Natural killer cell (primary cell): ENCODE measurements around the gene ZFYVE16. TPM values are rescaled to one million over a fixed set of nuclear protein-coding genes. Genes with fewer than 3 reads are reported as not detected.
A peak's percentile ranks its signal among the peaks of the same experiment; 100 is the strongest.
"Not testable (repeated sequence)": the region's sequence is repeated elsewhere in the genome, so short reads cannot be mapped to it uniquely, and the experiment has no call there.

Experiments
- ATAC-seq, 3 donors: fragments of 150-1000 bp in 2 of 3; fragments of 200-7000 bp in 1 of 3; cut with Tn5 transposase; 1 replicate in 1 of 3; 2 replicates in 2 of 3; pipeline ENCODE4 v1.10.0; 2021; ENCODE audit warnings: mild to moderate bottlenecking in 2 of 3, moderate library complexity in 2 of 3
- DNase-seq, 2 donors: peaks; one replicate each; pipeline versions ENCODE4 v3.0.0 to v3.0.0-alpha.2; 2013 to 2021; ENCODE audit warnings: mixed read lengths in 1 of 2
- H3K27ac ChIP-seq: one replicate; pipeline ENCODE4 v1.5.1; 2013; ENCODE audit warnings: mild to moderate bottlenecking, low read length
- H3K27me3 ChIP-seq: one replicate; pipeline ENCODE4 v1.6.1; 2013; ENCODE audit warnings: low read length; ENCODE audit not compliant: control insufficient read depth, insufficient read depth
- H3K36me3 ChIP-seq: one replicate; pipeline ENCODE4 v1.6.1; 2013; ENCODE audit warnings: low read length; ENCODE audit not compliant: control insufficient read depth, insufficient read depth
- H3K4me1 ChIP-seq: one replicate; pipeline ENCODE4 v1.6.1; 2013; ENCODE audit warnings: low read length; ENCODE audit not compliant: control insufficient read depth, insufficient read depth
- H3K4me3 ChIP-seq: one replicate; pipeline ENCODE4 v1.5.1; 2013; ENCODE audit warnings: low read length
- H3K9me3 ChIP-seq: one replicate; pipeline ENCODE4 v1.6.1; 2013; ENCODE audit warnings: low read length; ENCODE audit not compliant: control insufficient read depth, insufficient read depth
- H3K27ac Mint-ChIP-seq, 2 donors: one replicate each; pipeline ENCODE4 v1.8.0; 2022; ENCODE audit warnings: mild to moderate bottlenecking in 2 of 2, mixed read lengths in 2 of 2, moderate library complexity in 1 of 2
- H3K27me3 Mint-ChIP-seq, 2 donors: one replicate each; pipeline ENCODE4 v1.8.0; 2022; ENCODE audit warnings: low read depth in 2 of 2, mixed read lengths in 2 of 2
- H3K36me3 Mint-ChIP-seq: one replicate; pipeline ENCODE4 v1.8.0; 2022; ENCODE audit warnings: mixed read lengths
- H3K4me1 Mint-ChIP-seq, 2 donors: one replicate each; pipeline ENCODE4 v1.8.0; 2022; ENCODE audit warnings: mixed read lengths in 2 of 2
- H3K4me3 Mint-ChIP-seq: one replicate; pipeline ENCODE4 v1.8.0; 2022; ENCODE audit warnings: mild to moderate bottlenecking, moderate library complexity, mixed read lengths
- H3K9me3 Mint-ChIP-seq, 2 donors: one replicate each; pipeline ENCODE4 v1.8.0; 2022; ENCODE audit warnings: mixed read lengths in 2 of 2
- WGBS: methylation state at CpG from one replicate; pipeline ENCODE4 v1.1.7; 2013; ENCODE audit warnings: missing lambda C conversion rate; ENCODE audit not compliant: insufficient coverage; 5-methylcytosine and 5-hydroxymethylcytosine counted together
- intact Hi-C: fragments of 100-400 bp; cut with micrococcal nuclease; formaldehyde crosslinking; loops from one replicate; pipeline ENCODE4 v1.14.2; 2022
- total RNA-seq, 4 donors: library from RNA; stranded (reverse); fragments of 120-200 nt in 1 of 4; gene quantifications; one replicate each; pipeline versions ENCODE4 v1.2.3 to v1.2.4, GENCODE V29; 2013 to 2022
- TF ChIP-seq, protein P1 (sequence below): fragments of 200-600 bp; IDR thresholded peaks from one replicate; pipeline ENCODE4 v1.8.0; 2022; ENCODE audit warnings: antibody characterized with exemption

The ZFYVE16 gene
- total RNA-seq, 3 donors from 2014 or later (not counting 1 experiment from before 2014, with no cell fraction given) = 24.4 to 36.6 (median 30.1) TPM

- WGBS = 79% methylated on average over 3 of the region's 3 CpGs
- H3K9me3 Mint-ChIP-seq = peaks cover 0 to 3% of the 10 kb centered on the region in 2 donors
- H3K27me3 Mint-ChIP-seq = peaks cover 17 to 35% of the 10 kb centered on the region in 2 donors
- peaks cover 8% of the 10 kb centered on the region for H3K27me3 ChIP-seq
- H3K4me1 Mint-ChIP-seq = peaks cover 0 to 8% of the 10 kb centered on the region in 2 donors
- no peak overlapping the region for H3K27ac Mint-ChIP-seq
- H3K4me1 ChIP-seq = peaks cover 8% of the 10 kb centered on the region
- no peaks in the 10 kb centered on the region for H3K36me3 Mint-ChIP-seq
- no peak for DNase-seq
- H3K4me3 Mint-ChIP-seq = no peak overlapping the region
- no peak overlapping the region for H3K4me3 ChIP-seq
- no peak overlapping the region for H3K27ac ChIP-seq
- no peaks in the 10 kb centered on the region for H3K9me3 ChIP-seq
- intact Hi-C loops = no loop called here
- ATAC-seq = no peak
- H3K36me3 ChIP-seq = no peaks in the 10 kb centered on the region
- TF ChIP-seq, protein P1, sequence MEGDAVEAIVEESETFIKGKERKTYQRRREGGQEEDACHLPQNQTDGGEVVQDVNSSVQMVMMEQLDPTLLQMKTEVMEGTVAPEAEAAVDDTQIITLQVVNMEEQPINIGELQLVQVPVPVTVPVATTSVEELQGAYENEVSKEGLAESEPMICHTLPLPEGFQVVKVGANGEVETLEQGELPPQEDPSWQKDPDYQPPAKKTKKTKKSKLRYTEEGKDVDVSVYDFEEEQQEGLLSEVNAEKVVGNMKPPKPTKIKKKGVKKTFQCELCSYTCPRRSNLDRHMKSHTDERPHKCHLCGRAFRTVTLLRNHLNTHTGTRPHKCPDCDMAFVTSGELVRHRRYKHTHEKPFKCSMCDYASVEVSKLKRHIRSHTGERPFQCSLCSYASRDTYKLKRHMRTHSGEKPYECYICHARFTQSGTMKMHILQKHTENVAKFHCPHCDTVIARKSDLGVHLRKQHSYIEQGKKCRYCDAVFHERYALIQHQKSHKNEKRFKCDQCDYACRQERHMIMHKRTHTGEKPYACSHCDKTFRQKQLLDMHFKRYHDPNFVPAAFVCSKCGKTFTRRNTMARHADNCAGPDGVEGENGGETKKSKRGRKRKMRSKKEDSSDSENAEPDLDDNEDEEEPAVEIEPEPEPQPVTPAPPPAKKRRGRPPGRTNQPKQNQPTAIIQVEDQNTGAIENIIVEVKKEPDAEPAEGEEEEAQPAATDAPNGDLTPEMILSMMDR = no peak
Observed at GRCh38 chr5:80492741-80493140, 84.9 kb downstream of the ZFYVE16 start.

DNA sequence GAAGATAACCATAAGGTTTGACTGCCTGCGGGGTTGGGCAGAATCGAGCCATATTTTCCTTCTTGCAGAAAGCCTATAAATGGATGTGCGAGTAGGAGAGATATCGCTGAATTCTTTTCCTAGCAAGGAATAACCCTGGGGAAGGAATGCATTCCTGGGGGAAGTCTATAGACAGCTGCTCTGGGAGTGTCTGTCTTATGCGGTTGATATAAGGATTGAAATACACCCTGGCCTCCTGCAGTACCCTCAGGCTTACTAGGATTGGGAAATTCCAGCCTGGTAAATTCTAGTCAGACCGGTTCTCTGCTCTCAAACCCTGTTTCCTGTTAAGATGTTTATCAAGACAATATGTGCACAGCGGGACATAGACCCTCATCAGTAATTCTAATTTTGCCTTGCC, 85.6 kb downstream of the ZFYVE16 start:
- H3K27me3 ChIP-seq, H3K4me1 ChIP-seq, H3K4me3 ChIP-seq, H3K4me3 Mint-ChIP-seq, intact Hi-C loops, H3K27ac ChIP-seq, H3K36me3 ChIP-seq, H3K27ac Mint-ChIP-seq, H3K9me3 ChIP-seq, H3K36me3 Mint-ChIP-seq, DNase-seq, ATAC-seq, H3K4me1 Mint-ChIP-seq, H3K9me3 Mint-ChIP-seq: not testable (repeated sequence)
- H3K27me3 Mint-ChIP-seq = peaks cover 17 to 33% of the 10 kb centered on the region in 2 donors
- WGBS = 82% methylated on average over 7 of the region's 7 CpGs

- WGBS = 88% methylated on average over 2 of the region's 2 CpGs
- intact Hi-C loops = no loop called here
- no peak overlapping the region for H3K4me3 Mint-ChIP-seq
- no peak overlapping the region for H3K27ac ChIP-seq
- H3K9me3 Mint-ChIP-seq = peaks cover 0 to 3% of the 10 kb centered on the region in 2 donors
- H3K27ac Mint-ChIP-seq = no peak overlapping the region
- H3K27me3 Mint-ChIP-seq = peaks cover 14% of the 10 kb centered on the region in 2 donors
- TF ChIP-seq, protein P1 = no peak
- H3K4me1 ChIP-seq = no peaks in the 10 kb centered on the region
- no peak for DNase-seq
- peak in 1 of 3 donors; percentile 37 for ATAC-seq
- H3K4me3 ChIP-seq = no peak overlapping the region
- no peaks in the 10 kb centered on the region for H3K4me1 Mint-ChIP-seq
- H3K9me3 ChIP-seq = no peaks in the 10 kb centered on the region
- no peaks in the 10 kb centered on the region for H3K27me3 ChIP-seq
- H3K36me3 ChIP-seq = no peaks in the 10 kb centered on the region
- no peaks in the 10 kb centered on the region for H3K36me3 Mint-ChIP-seq
Observed at GRCh38 chr5:80495891-80496290, 88.0 kb downstream of the ZFYVE16 start.

DNA sequence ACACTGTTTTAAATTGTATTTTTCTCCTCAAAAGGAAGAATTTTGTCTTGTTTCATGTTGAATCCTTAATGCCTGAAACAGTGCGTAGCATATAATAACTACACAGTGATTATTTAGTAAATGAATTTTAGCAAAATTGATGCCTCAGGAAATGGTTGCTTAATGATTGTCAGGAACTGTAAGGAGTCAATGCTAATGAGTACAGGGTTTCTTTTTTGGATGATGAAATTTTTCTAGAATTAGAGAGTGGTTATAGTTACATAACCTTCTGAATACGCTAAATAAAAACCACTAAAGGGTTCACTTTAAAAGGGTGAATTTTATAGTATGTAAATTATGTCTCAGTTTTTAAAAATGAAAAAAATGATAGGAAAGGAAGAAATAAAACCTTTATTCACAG, 94.9 kb downstream of the ZFYVE16 start:
- Histone ChIP-seq H3K9me3 (no peaks in the 10 kb centered on the region), H3K36me3 (no peaks in the 10 kb centered on the region), H3K27ac (no peak overlapping the region), H3K4me3 (no peak overlapping the region), H3K4me1 (peaks cover 2% of the 10 kb centered on the region), H3K27me3 (no peaks in the 10 kb centered on the region)
- Mint-ChIP-seq H3K4me1 (no peaks in the 10 kb centered on the region), H3K4me3 (no peak overlapping the region), H3K27me3 (peaks cover 0 to 8% of the 10 kb centered on the region in 2 donors), H3K9me3 (no peaks in the 10 kb centered on the region), H3K36me3 (no peaks in the 10 kb centered on the region), H3K27ac (no peak overlapping the region)
- TF ChIP-seq, protein P1 = no peak
- WGBS = no CpG with 5 or more reads among the region's 2 CpGs
- intact Hi-C loops = no loop called here
- no peak for DNase-seq
- ATAC-seq = no peak
